Panc1 (cell line): ENCODE data around the gene SASH3. TPM values are rescaled to one million over a fixed set of nuclear protein-coding genes. Genes with fewer than 3 reads are reported as not detected.

Experiments
- ATAC-seq: fragments of 200-7000 bp; cut with Tn5 transposase; 2 replicates; pipeline ENCODE4 v1.9.1; 2020; ENCODE audit warnings: mild to moderate bottlenecking, moderate library complexity
- BruUV-seq: library from RNA; stranded (reverse); fragments of 400-500 nt; replicated peaks from 2 replicates; lab custom pipeline; 2021; lab: Mats Ljungman, UMichigan
- CTCF ChIA-PET: fragments of 300-600 bp; sonication (Branson Sonifier 250); formaldehyde crosslinking; loops from one replicate; lab custom pipeline; 2022; ENCODE audit warnings: antibody characterized with exemption; lab: Charles Lee
- POLR2A ChIA-PET: fragments of 300-600 bp; sonication (Branson Sonifier 250); formaldehyde crosslinking; loops from one replicate; lab custom pipeline; 2022; ENCODE audit warnings: antibody characterized with exemption; lab: Charles Lee
- DNase-seq: peaks from one replicate; pipeline ENCODE4 v3.0.0-alpha.2; 2010; ENCODE audit warnings: low read depth, low spot score
- H3K27ac ChIP-seq: 2 replicates; pipeline ENCODE4 v1.5.1; 2011; ENCODE audit warnings: mild to moderate bottlenecking, low read length, inconsistent platforms
- H3K27me3 ChIP-seq: fragments of 200-500 bp; sonication (Bioruptor generic); 2 replicates; pipeline ENCODE4 v1.6.0; 2014; ENCODE audit warnings: low read length, inconsistent platforms; ENCODE audit not compliant: control insufficient read depth, insufficient read depth
- H3K36me3 ChIP-seq: fragments of 200-500 bp; sonication (Bioruptor generic); 2 replicates; pipeline ENCODE4 v1.5.1; 2014; ENCODE audit warnings: inconsistent platforms, mild to moderate bottlenecking, low read length, moderate library complexity; ENCODE audit not compliant: control insufficient read depth, insufficient read depth
- H3K4me1 ChIP-seq: 2 replicates; pipeline ENCODE4 v1.5.1; 2011; ENCODE audit warnings: inconsistent platforms, mild to moderate bottlenecking, low read length, moderate library complexity; ENCODE audit not compliant: control insufficient read depth, insufficient read depth
- H3K4me3 ChIP-seq, 2 experiments: 2 replicates each; pipeline ENCODE4 v1.5.1; 2011 to 2012; ENCODE audit warnings: low read depth in 2 of 2, low read length in 2 of 2, mild to moderate bottlenecking in 2 of 2, inconsistent platforms in 1 of 2, moderate library complexity in 1 of 2
- H3K9me3 ChIP-seq: fragments of 200-500 bp; sonication (Bioruptor generic); 2 replicates; pipeline ENCODE4 v1.5.1; 2014; ENCODE audit warnings: low read depth, mild to moderate bottlenecking, inconsistent platforms, low read length, moderate library complexity; ENCODE audit not compliant: control insufficient read depth, insufficient read depth
- POLR2AphosphoS5 ChIP-seq: IDR thresholded peaks from 2 replicates; pipeline ENCODE4 v1.6.1; 2012; ENCODE audit warnings: mild to moderate bottlenecking, low read depth, low read length, moderate library complexity
- SIN3A ChIP-seq: IDR thresholded peaks from 2 replicates; pipeline ENCODE4 v1.6.1; 2012; ENCODE audit warnings: low read depth, mild to moderate bottlenecking, low read length, moderate library complexity, borderline replicate concordance; ENCODE audit not compliant: insufficient read depth
- TCF7L2 ChIP-seq: IDR thresholded peaks from 2 replicates; pipeline ENCODE4 v1.6.1; 2011; ENCODE audit warnings: mild to moderate bottlenecking, low read depth, low read length, inconsistent platforms
- in situ Hi-C: cut with HindIII; loops from 2 replicates; pipeline ENCODE4 v1.10.0; 2016; ENCODE audit warnings: low sequenced_read_pairs, low pct_unique_long_range_greater_than_20kb
- intact Hi-C: fragments of 100-400 bp; cut with micrococcal nuclease; formaldehyde crosslinking; loops from one replicate; pipeline ENCODE4 v1.10.0; 2022; ENCODE audit not compliant: unreplicated experiment
- total RNA-seq: library from RNA; stranded (reverse); gene quantifications from one replicate; pipeline ENCODE4 v1.2.1, GENCODE V29; 2021; ENCODE audit not compliant: unreplicated experiment
- TF ChIP-seq, protein P1 (sequence below), 2 experiments: IDR thresholded peaks; 2 replicates each; pipeline ENCODE4 v1.6.1; 2011 to 2012; ENCODE audit warnings: low read depth in 2 of 2, control low read depth in 1 of 2, low read length in 1 of 2, mild to moderate bottlenecking in 1 of 2, moderate library complexity in 1 of 2; ENCODE audit not compliant: insufficient read depth in 1 of 2
- TF ChIP-seq, protein P2 (sequence below): fragments of 450-650 bp; IDR thresholded peaks from 2 replicates; pipeline ENCODE4 v1.5.1; 2017; ENCODE audit warnings: mild to moderate bottlenecking

SASH3 gene
- total RNA-seq, 1 experiment from 2014 or later: 0.33 TPM

- in situ Hi-C loops (no loop called here), intact Hi-C loops (no loop called here)
- H3K4me1 ChIP-seq: no peaks in the 10 kb centered on the region
- no peak overlapping the region for H3K27ac ChIP-seq
- DNase-seq (no peak), ATAC-seq (no peak)
- BruUV-seq: no TSS peak
- POLR2A ChIA-PET: no interaction called here
- H3K4me3 ChIP-seq: no peak overlapping the region
- no peaks in the 10 kb centered on the region for H3K27me3 ChIP-seq
- H3K36me3 ChIP-seq: no peaks in the 10 kb centered on the region
- H3K9me3 ChIP-seq: no peaks in the 10 kb centered on the region
- TF ChIP-seq, protein P1, sequence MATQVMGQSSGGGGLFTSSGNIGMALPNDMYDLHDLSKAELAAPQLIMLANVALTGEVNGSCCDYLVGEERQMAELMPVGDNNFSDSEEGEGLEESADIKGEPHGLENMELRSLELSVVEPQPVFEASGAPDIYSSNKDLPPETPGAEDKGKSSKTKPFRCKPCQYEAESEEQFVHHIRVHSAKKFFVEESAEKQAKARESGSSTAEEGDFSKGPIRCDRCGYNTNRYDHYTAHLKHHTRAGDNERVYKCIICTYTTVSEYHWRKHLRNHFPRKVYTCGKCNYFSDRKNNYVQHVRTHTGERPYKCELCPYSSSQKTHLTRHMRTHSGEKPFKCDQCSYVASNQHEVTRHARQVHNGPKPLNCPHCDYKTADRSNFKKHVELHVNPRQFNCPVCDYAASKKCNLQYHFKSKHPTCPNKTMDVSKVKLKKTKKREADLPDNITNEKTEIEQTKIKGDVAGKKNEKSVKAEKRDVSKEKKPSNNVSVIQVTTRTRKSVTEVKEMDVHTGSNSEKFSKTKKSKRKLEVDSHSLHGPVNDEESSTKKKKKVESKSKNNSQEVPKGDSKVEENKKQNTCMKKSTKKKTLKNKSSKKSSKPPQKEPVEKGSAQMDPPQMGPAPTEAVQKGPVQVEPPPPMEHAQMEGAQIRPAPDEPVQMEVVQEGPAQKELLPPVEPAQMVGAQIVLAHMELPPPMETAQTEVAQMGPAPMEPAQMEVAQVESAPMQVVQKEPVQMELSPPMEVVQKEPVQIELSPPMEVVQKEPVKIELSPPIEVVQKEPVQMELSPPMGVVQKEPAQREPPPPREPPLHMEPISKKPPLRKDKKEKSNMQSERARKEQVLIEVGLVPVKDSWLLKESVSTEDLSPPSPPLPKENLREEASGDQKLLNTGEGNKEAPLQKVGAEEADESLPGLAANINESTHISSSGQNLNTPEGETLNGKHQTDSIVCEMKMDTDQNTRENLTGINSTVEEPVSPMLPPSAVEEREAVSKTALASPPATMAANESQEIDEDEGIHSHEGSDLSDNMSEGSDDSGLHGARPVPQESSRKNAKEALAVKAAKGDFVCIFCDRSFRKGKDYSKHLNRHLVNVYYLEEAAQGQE (IDR thresholded peaks at IDR 0.05; ENCODE audit: insufficient read depth in 1 of 2, low read depth in 2 of 2, low read length in 1 of 2): no peak
- TF ChIP-seq, protein P2, sequence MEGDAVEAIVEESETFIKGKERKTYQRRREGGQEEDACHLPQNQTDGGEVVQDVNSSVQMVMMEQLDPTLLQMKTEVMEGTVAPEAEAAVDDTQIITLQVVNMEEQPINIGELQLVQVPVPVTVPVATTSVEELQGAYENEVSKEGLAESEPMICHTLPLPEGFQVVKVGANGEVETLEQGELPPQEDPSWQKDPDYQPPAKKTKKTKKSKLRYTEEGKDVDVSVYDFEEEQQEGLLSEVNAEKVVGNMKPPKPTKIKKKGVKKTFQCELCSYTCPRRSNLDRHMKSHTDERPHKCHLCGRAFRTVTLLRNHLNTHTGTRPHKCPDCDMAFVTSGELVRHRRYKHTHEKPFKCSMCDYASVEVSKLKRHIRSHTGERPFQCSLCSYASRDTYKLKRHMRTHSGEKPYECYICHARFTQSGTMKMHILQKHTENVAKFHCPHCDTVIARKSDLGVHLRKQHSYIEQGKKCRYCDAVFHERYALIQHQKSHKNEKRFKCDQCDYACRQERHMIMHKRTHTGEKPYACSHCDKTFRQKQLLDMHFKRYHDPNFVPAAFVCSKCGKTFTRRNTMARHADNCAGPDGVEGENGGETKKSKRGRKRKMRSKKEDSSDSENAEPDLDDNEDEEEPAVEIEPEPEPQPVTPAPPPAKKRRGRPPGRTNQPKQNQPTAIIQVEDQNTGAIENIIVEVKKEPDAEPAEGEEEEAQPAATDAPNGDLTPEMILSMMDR: no peak
- no peak for TF ChIP-seq TCF7L2
- TF ChIP-seq SIN3A: no peak
- TF ChIP-seq POLR2AphosphoS5: no peak
- CTCF ChIA-PET: no interaction called here
Observed at GRCh38 chrX:129804806-129805205, 25.1 kb downstream of the SASH3 start.

- CTCF ChIA-PET: no interaction called here
- H3K4me3 ChIP-seq: no peak overlapping the region
- DNase-seq: no peak
- in situ Hi-C loops: no loop called here
- no peak overlapping the region for H3K27ac ChIP-seq
- H3K4me1 ChIP-seq: no peaks in the 10 kb centered on the region
- H3K27me3 ChIP-seq: no peaks in the 10 kb centered on the region
- TF ChIP-seq POLR2AphosphoS5 (no peak), SIN3A (no peak), TCF7L2 (no peak)
- TF ChIP-seq, protein P1 (IDR thresholded peaks at IDR 0.05; ENCODE audit: insufficient read depth in 1 of 2, low read depth in 2 of 2, low read length in 1 of 2): no peak
- TF ChIP-seq, protein P2: no peak
- BruUV-seq: no TSS peak
- intact Hi-C loops: no loop called here
- H3K36me3 ChIP-seq: no peaks in the 10 kb centered on the region
- H3K9me3 ChIP-seq: no peaks in the 10 kb centered on the region
- no peak for ATAC-seq
- POLR2A ChIA-PET: no interaction called here
Observed at GRCh38 chrX:129808158-129808828, 28.5 kb downstream of the SASH3 start.
